Lung (tissue), 12 donors: ENCODE results near the gene POU6F2. TPM values are rescaled to one million over a fixed set of nuclear protein-coding genes. Genes with fewer than 3 reads are reported as not detected.

Experiments used
- ATAC-seq: fragments of 200-7000 bp; cut with Tn5 transposase; one replicate; pipeline ENCODE4 v1.9.1; 2020; ENCODE audit warnings: moderate number of reproducible peaks; ENCODE audit not compliant: insufficient read depth, low FRiP score
- DNase-seq, 3 donors: peaks; one replicate each; pipeline ENCODE4 v3.0.0-alpha.2; 2013 to 2017
- H3K27ac ChIP-seq, 2 donors: one replicate each; pipeline ENCODE4 v1.5.1; 2013; ENCODE audit warnings: mild to moderate bottlenecking in 2 of 2, moderate library complexity in 2 of 2, control low read depth in 1 of 2, inconsistent platforms in 1 of 2, low read depth in 1 of 2, low read length in 1 of 2
- H3K27me3 ChIP-seq, 3 donors: one replicate each; pipeline ENCODE4 v1.5.1; 2013; ENCODE audit warnings: low read length in 2 of 3; ENCODE audit not compliant: control insufficient read depth in 3 of 3, insufficient read depth in 3 of 3
- H3K36me3 ChIP-seq, 4 donors: one replicate each; pipeline ENCODE4 v1.5.1; 2013; ENCODE audit warnings: low read length in 4 of 4, mild to moderate bottlenecking in 1 of 4, moderate library complexity in 1 of 4; ENCODE audit not compliant: control insufficient read depth in 4 of 4, insufficient read depth in 4 of 4
- H3K4me1 ChIP-seq, 5 donors: one replicate each; pipeline ENCODE4 v1.5.1; 2013; ENCODE audit warnings: low read length in 5 of 5, mild to moderate bottlenecking in 2 of 5, moderate library complexity in 1 of 5; ENCODE audit not compliant: control insufficient read depth in 5 of 5, insufficient read depth in 5 of 5
- H3K4me3 ChIP-seq: one replicate; pipeline ENCODE4 v1.5.1; 2013; ENCODE audit warnings: mild to moderate bottlenecking, control low read depth, moderate library complexity
- H3K9ac ChIP-seq, 2 donors: one replicate each; pipeline ENCODE4 v1.5.1; 2013; ENCODE audit warnings: low read length in 2 of 2, control low read depth in 1 of 2; ENCODE audit not compliant: insufficient read depth in 1 of 2
- H3K9me3 ChIP-seq, 4 donors: one replicate each; pipeline ENCODE4 v1.5.1; 2013; ENCODE audit warnings: low read length in 3 of 4, mild to moderate bottlenecking in 1 of 4, moderate library complexity in 1 of 4; ENCODE audit not compliant: control insufficient read depth in 4 of 4, insufficient read depth in 3 of 4
- WGBS, 2 donors: extraction: QIAGEN DNeasy Blood & Tissue Kit; methylation state at CpG; one replicate each; pipeline ENCODE4 v1.1.7; 2013; 5-methylcytosine and 5-hydroxymethylcytosine counted together
- polyA plus RNA-seq, 2 donors: library from polyadenylated mRNA; stranded (reverse); fragments of 200-250 nt; gene quantifications; one replicate each; pipeline ENCODE4 v1.2.1, GENCODE V29; 2013
- total RNA-seq, 2 donors: library from RNA; depleted of rRNA in 1 of 2; stranded (reverse); fragments of >200 nt in 1 of 2; gene quantifications; one replicate each; pipeline ENCODE4 v1.2.1, GENCODE V29; 2014 to 2021
- TF ChIP-seq, protein P1 (sequence below): IDR thresholded peaks from 2 replicates; pipeline ENCODE4 v1.5.1; 2012; ENCODE audit warnings: mild to moderate bottlenecking; ENCODE audit errors: control extremely low read depth, extremely low read depth
- donor health status: control.
- donor health status: control.
- donor health status: Bipolar disorder and iron deficiency.
- donor health status: healthy.
- donor health status: DM: yes; HTN: yes; CAD: no.

POU6F2 gene
- total and polyA plus RNA-seq, 4 donors: 0.08 to 0.18 TPM; not detected in 2

DNA sequence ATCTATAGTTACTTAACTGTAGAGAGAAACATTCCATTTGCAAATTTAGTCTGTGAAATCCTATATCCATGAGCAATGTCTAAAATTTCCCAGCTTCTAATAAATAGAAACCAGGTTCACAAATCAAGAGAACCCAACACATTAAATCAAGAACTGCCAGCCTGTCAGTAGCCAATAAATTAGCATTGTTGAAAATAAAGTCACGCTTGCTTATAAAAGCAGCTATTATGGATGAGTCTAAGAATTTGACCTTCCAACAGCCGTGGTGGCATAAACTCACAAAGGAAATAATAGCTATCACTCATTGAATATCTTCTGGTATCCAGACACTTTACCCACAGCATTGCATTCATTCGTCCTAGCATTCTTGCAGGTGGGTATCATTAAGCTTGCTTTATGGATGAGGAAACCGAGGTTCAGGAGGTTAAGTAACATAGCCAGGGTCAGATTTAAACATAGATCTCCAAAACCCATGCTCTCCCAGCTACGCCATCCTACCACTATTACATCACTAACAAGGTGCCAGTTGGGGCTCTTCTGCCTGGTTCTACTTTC lies 328.4 kb downstream of the POU6F2 start:
- Histone ChIP-seq H3K4me1 (peaks cover 0 to 1% (median 0%) of the 10 kb centered on the region in 5 donors), H3K36me3 (no peaks in the 10 kb centered on the region), H3K9me3 (no peaks in the 10 kb centered on the region), H3K4me3 (no peak overlapping the region), H3K9ac (no peak overlapping the region), H3K27ac (no peak overlapping the region), H3K27me3 (no peaks in the 10 kb centered on the region)
- TF ChIP-seq, protein P1, sequence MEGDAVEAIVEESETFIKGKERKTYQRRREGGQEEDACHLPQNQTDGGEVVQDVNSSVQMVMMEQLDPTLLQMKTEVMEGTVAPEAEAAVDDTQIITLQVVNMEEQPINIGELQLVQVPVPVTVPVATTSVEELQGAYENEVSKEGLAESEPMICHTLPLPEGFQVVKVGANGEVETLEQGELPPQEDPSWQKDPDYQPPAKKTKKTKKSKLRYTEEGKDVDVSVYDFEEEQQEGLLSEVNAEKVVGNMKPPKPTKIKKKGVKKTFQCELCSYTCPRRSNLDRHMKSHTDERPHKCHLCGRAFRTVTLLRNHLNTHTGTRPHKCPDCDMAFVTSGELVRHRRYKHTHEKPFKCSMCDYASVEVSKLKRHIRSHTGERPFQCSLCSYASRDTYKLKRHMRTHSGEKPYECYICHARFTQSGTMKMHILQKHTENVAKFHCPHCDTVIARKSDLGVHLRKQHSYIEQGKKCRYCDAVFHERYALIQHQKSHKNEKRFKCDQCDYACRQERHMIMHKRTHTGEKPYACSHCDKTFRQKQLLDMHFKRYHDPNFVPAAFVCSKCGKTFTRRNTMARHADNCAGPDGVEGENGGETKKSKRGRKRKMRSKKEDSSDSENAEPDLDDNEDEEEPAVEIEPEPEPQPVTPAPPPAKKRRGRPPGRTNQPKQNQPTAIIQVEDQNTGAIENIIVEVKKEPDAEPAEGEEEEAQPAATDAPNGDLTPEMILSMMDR: no peak
- WGBS, 2 donors: 70 to 79% methylated on average over 5 of the region's 5 CpGs
- ATAC-seq (no peak), DNase-seq (no peak)

DNA sequence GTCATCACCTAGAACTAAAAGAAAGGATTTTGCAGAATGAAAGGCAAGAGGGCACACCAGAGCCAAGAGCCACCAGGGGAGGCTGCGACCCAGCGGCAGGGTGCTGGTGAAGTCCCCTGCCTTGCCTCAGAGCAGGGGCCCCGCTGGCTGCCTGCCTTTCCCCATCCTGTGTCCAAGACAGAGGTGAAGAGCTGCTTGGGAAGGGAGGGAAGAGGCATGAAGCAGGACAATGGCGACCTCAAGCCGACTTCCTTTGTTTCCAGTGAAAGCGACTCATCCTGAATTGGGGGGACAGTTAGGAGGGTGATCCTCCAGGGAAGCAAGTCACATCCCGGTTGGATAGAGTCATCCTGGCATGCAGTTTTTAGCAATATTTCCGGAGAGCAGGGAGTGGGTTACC lies 333.0 kb downstream of the POU6F2 start:
- WGBS, 2 donors: 72 to 73% methylated on average over 8 of the region's 8 CpGs
- ATAC-seq (no peak), DNase-seq (no peak)
- no peaks in the 10 kb centered on the region for H3K36me3 ChIP-seq
- no peak overlapping the region for H3K27ac ChIP-seq
- no peaks in the 10 kb centered on the region for H3K4me1 ChIP-seq
- no peak overlapping the region for H3K4me3 ChIP-seq
- H3K9ac ChIP-seq: no peak overlapping the region
- TF ChIP-seq, protein P1: no peak
- H3K27me3 ChIP-seq: no peaks in the 10 kb centered on the region
- H3K9me3 ChIP-seq: no peaks in the 10 kb centered on the region

DNA sequence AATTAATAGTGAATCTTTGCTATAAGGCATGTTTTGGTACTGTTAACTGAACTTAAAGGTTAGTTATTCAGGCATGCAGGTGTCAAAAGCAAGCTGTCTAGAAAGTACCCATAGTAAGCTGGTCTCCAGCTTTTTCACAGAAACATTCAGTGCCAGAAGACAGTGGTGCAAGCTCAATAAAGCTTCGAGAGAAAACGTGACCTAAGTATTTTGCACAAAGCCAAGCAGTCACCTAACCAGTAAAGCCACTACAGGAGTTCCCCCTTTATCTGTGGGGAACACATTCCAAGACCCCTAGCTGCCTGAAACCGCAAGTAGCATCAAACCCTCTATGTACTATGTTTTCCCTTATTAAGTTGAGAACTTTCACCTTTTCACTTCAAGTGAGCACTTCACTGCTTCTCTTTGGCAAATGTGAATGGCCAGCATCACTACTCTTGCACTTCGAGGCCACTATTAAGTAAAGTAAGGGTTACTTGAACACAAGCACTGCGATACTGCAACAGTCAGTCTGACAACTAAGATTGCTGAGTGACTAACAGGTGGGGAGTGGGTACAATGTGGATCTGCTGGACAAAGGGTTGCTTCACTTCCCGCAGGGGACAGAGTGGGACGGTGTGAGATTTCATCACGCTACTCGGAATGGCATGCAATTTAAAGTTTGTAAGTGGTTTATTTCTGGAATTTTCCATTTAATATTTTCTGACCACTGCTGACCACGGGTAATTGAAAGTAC lies 334.7 kb downstream of the POU6F2 start:
- H3K4me1 ChIP-seq: no peaks in the 10 kb centered on the region
- H3K36me3 ChIP-seq: no peaks in the 10 kb centered on the region
- peak in 2 of 3 donors; percentile 6 to 17 for DNase-seq
- H3K4me3 ChIP-seq: no peak overlapping the region
- no peak overlapping the region for H3K9ac ChIP-seq
- H3K27ac ChIP-seq: no peak overlapping the region
- 57 to 79% methylated on average over 10 of the region's 10 CpGs for WGBS, 2 donors
- no peaks in the 10 kb centered on the region for H3K27me3 ChIP-seq
- H3K9me3 ChIP-seq: peaks cover 0 to 3% (median 0%) of the 10 kb centered on the region in 4 donors
- TF ChIP-seq, protein P1: no peak
- no peak for ATAC-seq
